NCI-H128 (cell line): Measurements from ENCODE around the gene RAB21.
"Not testable (repeated sequence)": the region's sequence is repeated elsewhere in the genome, so short reads cannot be mapped to it uniquely, and the experiment has no call there.

ENCODE experiments used
- DNase-seq: peaks from one replicate; lab custom pipeline; 2025; ENCODE audit not compliant: unreplicated experiment; lab: John Stamatoyannopoulos, UW

Gene RAB21

DNA sequence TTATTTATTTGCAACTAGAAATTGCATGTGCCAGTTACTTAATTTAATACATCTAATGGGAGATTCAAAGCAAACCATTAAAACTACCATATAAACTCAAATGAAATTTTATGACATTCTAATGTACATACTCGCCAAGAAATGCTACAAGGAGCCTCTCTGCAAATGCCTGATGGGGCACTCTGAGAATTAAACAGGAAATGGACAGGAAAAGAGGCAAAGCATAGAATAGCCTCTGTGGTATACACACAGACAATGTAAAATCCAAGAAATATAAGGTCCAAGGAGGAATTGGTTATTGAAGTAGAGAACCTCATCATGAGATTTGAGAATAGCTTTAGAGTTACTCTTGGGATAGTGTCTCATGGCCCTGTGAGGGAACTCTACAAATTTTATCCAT is 41.2 kb downstream of the RAB21 start:
- DNase-seq: no peak

DNA sequence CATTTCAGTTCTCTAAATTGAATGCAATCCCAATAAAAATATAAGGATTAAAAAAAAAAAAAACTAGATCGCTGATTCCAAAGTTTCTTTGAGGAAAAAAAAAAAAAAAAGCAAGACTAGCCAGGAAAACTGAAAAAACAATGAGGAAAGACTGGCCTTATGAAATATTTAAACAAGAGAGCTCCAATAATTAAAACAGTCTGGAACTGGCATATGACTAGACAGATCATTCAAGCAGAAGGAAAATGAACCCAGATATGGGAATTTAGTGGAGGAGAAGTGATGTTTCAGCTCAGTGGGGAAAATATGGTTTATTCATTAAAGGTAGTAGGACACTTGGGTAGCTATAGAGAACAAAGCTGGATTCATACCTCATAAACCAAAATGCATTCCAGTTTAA is 42.9 kb downstream of the RAB21 start:
- DNase-seq: no peak

DNA sequence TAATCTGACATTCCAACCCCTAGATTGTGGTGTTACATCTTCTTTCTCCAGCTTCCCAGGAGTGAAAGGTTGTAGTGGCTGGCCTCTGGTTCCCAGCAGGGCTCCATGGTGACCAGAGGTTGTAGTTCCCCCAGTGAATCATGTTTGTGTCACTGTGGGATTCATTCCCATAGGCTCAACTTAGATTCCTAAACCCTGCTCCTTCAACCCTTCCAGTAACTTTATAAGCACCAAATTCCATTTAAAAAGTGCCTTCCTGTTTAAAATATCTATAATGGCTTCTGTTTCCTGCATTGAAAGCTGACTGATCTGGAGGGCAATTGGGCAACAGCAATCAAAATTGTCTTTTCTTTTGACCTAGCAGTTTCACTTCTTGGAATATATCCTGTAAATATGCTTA is 44.4 kb downstream of the RAB21 start:
- DNase-seq: no peak

DNA sequence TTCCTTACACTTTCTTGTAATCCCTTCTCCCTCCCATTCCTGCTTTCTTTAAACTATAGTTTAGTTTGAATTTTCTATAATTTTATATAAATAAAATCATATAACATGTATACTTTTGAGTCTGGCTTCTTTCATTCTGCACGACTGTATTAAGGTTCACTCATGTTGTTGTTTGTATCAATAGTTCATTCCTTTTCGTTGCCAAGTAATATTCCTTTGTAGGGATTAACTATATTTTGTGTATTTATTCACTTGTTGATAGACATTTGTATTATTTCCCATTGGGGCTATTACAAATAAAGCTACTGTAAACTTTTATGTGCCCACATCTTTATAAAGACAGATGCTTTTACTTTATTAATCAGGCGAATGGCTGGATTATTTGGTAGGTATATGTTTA is 45.5 kb downstream of the RAB21 start:
- no peak for DNase-seq

DNA sequence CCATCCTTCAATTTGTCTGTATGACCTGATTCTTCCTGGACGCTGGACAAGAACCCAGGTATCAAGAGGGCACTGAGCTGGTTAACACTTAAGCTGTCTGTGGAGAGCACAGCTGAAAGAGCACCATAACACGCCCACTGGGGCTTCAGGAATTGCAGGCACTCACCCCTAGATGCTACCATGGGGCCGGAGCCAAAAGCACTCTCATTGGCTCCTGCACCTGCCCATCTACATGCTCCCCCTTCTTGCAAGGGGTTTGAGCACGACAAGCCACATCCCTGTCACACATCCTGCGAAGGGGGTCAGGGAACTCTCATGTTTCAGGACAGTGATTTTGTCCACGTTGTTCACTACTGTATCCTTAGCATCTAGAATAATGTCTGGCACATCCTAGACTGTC is 49.8 kb downstream of the RAB21 start:
- no peak for DNase-seq

DNA sequence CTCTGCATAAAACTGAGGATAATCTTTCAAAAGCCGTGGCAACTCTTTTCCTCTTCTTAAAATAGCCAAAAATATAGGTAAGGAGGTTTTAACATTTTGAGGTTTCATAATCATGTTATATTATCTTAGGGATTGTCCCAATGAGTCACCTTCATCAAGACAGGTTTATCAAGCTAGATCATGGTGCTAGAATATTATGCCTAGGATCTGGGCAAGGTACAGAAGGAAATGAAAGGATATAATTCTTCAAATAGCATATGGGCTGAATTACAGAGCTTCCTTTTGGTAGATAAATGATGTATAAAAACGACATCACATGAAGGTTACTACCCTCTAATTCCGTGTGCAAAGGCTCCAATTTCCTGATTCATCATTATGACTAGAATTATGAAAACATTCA is 56.3 kb downstream of the RAB21 start:
- DNase-seq: no peak

DNA sequence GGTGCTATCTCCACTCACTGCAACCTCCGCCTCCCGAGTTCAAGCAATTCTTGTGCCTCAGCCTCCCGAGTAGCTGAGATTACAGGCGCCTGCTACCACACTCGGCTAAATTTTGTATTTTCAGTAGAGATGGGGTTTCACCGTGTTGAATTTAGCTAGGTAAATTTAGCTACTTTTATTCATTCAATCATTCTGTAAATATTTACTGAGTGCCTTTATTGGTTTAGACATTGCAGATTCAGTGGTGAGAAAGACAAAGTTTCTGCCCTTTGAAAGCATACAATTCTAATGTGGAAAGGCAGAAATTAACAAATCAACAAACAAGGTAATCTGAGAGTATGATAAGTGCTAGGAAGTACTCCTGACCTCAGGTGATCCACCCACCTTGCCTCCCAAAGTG is 60.6 kb downstream of the RAB21 start:
- DNase-seq: not testable (repeated sequence)

DNA sequence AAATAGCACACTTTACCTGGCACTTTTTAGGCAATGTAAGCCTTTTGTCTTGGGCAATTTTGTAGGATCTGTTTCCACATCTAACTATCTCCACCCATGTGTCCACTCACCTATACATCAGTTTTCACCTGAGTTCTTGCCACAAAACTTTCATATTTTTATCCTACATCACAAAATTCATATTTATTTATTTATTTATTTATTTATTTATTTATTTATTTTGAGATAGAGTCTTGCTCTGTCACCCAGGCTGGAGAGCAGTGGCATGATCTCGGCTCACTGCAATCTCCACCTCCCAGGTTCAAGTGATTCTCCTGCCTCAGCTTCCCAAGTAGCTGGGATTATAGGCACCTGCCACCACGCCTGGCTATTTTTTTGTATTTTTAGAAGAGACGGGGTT is 67.4 kb downstream of the RAB21 start:
- not testable (repeated sequence) for DNase-seq

DNA sequence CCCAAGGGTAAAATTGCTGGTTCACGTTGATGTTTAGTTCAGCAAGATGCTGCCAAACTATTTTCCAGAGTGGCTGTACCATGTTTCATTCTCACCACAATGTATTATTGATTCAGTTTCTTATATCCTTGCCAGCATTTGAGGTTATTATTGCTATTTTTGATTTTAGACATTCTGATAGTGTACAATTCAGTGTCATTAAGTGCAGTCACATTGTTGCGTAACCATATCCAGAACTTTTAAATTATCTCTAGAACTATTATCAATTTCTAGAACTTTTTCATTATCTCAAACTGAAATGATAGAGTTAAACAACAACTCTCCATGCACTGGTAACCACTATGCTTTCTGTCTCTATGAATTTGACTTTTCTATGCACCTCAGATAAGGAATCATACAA is 74.2 kb downstream of the RAB21 start:
- no peak for DNase-seq

DNA sequence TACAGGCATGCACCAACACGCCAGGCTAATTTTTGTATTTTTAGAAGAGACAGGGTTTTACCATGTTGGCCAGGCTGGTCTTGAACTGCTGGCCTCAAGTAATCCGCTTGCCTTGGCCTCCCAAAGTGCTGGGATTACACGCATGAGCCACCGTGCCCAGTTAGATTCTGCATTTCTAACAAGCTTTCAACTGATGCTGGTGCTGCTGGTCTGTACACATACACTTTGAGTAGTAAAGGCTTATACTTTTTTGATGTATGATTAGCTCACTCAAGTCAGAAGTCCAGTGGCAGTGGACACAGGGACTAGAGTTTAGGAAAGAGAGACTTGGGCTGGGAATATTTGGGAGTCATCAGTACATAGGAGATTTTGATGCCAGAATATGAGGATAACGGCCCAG is 82.7 kb downstream of the RAB21 start:
- no peak for DNase-seq

DNA sequence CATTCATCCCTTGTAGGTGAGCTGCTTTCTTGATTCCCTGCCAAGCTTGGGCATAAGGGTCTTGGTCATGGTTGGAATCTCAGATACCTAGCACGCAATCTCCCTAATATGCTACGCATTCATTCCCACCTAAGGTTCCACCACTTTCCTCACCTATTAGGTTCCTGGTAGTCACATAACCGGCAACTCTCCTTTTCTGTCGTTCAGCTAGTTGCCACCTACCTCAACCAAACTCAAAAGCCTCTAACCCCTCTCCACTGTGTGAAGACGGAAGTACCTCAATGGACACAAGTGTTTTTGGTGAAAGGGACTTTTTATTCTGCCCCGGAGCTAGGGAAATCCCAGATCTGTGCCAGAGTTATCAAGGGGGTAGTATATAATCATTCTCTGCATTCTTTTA is 83.6 kb downstream of the RAB21 start:
- DNase-seq: no peak

DNA sequence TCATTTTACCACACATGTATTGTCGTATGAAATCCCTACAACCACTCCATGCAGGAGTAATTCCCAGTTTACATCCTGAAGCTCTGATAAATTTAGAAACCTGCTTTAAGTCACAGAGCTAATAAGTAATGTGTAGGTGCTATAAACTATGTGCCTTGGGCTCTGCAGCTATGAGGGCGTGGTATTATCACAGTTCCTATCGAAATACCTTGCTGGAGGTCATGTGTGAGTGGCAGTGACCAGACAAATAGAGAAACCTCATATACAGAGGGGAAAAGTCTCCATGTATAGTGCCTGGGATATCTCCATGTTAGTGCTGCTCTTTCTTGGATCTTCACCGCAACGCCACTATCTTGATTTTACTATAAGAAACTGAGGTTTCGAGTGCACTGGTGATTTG is 84.0 kb downstream of the RAB21 start:
- DNase-seq: no peak

DNA sequence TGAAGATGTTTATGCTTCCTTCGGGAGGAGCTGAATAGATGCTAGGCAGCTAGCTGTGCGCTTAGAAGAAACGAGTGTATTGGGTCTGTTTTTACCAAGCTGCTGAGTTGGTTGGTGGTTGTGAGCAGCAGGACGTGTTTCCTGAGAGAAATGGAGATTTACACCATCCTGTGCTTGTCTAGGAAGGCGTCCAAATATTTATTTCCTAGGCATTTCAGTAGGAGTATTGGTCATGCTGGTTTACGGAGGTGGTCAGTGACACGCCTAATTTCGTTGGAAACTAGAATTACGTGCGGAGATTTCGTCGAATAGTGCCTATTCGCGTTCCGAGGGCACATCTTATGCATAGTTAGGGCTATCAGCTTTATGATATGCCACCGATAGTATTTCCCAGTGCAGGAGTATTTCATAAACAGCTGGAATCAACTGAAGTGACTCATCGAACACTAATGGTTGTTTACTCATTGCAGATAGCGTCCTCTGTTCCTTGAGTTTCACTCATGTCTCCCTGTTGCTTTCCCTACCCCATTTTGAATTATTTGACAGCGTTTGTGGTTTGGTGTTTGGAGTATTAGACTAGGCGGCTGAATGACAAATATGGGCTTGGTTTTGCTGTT is 85.7 kb downstream of the RAB21 start:
- DNase-seq: no peak

DNA sequence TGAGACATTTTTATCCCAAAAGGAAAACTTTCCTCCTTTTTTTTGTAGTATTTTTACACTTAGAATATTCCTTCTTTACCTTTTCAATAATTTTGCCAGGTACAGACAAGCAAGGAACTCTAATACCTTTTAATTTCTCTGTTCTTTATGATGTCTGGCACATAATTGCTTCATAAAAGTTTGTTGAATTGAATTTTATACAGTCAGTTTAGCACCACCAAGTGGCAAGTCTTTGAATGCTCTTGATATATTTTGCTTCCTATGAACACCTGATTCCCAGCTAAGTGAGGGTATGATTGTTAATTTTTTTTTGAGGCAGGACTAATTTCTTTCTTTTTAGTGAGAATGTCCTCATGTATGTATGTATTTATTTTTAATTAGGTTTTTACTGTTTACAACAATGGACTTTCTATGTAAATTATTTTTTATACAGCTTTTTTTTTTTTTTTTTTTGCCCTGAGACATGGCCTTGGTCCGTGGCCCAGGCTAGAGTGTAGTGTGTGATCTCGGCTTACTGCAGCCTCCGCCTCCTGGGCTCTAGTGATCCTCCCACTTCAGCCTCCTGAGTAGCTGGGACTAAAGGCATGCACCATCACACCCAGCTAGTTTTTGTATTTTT is 91.8 kb downstream of the RAB21 start:
- no peak for DNase-seq

DNA sequence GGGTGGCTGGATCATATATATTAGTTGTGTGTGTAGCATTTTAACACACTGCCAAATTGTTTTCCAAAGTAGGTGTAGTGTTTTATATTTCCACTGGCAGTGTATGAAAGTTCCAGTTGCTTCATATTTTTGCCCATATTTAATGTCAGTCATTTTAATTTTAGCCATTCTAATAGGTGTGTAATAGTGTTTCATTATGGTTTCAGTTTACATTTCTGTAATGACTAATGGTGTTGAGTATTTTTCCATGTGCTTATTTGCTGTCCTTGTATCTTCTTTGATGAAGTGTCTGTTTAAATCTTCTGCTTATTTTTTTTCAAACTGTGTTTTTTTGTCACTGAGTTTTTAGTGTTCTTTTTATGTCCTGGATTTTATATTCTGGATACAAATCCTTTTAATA is 93.5 kb downstream of the RAB21 start:
- no peak for DNase-seq

DNA sequence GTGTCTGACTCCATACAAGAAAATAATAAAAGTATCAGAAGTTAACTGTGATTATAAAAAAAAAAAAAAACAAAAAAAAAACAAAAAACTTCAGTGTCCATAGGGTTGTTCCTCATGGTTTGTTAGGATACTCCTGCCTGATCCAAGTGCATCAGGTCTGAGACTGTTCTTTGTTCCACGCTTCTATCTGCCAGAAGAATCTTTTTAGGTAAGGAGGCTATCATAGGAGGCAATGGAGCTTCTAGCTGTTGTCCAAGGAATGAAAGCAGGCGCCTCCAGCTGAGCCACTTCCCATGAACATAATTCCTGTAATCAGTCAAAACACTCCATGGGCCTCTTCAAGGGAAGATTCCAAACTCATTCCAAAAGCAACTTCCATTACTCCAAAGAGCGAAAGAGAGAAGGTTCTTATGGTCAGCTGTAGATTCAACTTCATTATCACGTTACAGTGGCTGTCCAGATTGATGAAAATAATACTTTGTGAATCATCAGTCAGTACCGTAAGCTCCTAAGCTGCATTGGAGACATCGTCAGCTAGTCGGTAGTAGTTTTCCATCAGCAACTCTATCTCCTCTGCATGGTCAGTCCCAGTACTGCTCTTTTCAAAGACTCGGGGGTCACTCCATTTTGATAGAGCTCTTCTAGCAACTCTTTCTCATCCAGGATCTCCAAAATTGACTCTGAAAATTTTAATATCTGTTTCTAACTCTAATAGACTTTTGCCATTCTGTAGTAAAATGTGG is 94.6 kb downstream of the RAB21 start:
- no peak for DNase-seq
